HCT116 (cell line): Measurements from ENCODE around the gene SUCLG2.

Experiments used
- EZH2 ChIP-seq: fragments of 200-600 bp; sonication (generic); IDR thresholded peaks from 2 replicates; pipeline ENCODE4 v1.6.1; 2017; ENCODE audit warnings: antibody characterized with exemption, mixed run types
- EZH2phosphoT487 ChIP-seq: fragments of 200-600 bp; IDR thresholded peaks from 2 replicates; pipeline ENCODE4 v1.6.1; 2018; ENCODE audit warnings: antibody characterized with exemption, borderline replicate concordance
- JUND ChIP-seq: IDR thresholded peaks from 2 replicates; pipeline ENCODE4 v1.6.1; 2012
- POLR2A ChIP-seq: IDR thresholded peaks from 2 replicates; pipeline ENCODE4 v1.7.0; 2011; ENCODE audit warnings: borderline replicate concordance; ENCODE audit not compliant: insufficient read depth, insufficient read length; ENCODE audit errors: extremely low read depth
- POLR2AphosphoS5 ChIP-seq: IDR thresholded peaks from 2 replicates; pipeline ENCODE4 v1.6.1; 2011; ENCODE audit warnings: mild to moderate bottlenecking, low read depth, low read length, moderate library complexity
- RAD21 ChIP-seq: IDR thresholded peaks from 2 replicates; pipeline ENCODE4 v1.6.1; 2012; ENCODE audit warnings: low read depth, mild to moderate bottlenecking
- YY1 ChIP-seq: IDR thresholded peaks from 2 replicates; pipeline ENCODE4 v1.6.1; 2011; ENCODE audit warnings: low read length, low read depth, moderate library complexity, mild to moderate bottlenecking; ENCODE audit not compliant: insufficient replicate concordance; ENCODE audit errors: extremely low read depth
- TF ChIP-seq, protein P1 (sequence below): IDR thresholded peaks from 2 replicates; pipeline ENCODE4 v1.6.1; 2012
- TF ChIP-seq, protein P2 (sequence below), 3 experiments: fragments of 200-600 bp in 1 of 3; sonication (generic) in 1 of 3; IDR thresholded peaks in 2 of 3; conservative IDR thresholded peaks in 1 of 3; 2 replicates each; pipeline ENCODE4 v1.5.1; 2012 to 2017; ENCODE audit warnings: low read depth in 2 of 3, low read length in 2 of 3, antibody characterized with exemption in 1 of 3, borderline replicate concordance in 1 of 3, control low read depth in 1 of 3, mild to moderate bottlenecking in 1 of 3, mixed read lengths in 1 of 3, mixed run types in 1 of 3, moderate library complexity in 1 of 3; ENCODE audit not compliant: insufficient read depth in 1 of 3

DNA sequence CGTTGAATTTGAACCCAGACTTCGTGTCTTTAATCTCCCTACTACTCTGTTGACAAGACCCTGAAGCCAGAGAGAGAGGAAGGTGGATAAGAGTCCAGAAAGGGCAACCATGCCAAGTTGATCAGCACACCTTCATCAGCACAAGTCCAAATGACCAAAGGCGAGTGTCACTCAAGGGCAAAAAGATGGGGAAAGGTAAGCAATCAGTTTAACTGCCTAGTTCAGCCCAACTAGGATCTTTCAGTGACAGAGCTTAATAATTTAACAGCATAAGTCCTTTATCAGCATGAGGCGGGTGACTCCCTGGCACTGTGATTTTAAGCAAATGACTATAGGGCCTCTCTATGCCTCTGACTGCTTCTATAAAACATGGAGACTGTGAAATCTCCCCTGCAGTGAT, 6.2 kb downstream of the SUCLG2 start:
- TF ChIP-seq, protein P1, sequence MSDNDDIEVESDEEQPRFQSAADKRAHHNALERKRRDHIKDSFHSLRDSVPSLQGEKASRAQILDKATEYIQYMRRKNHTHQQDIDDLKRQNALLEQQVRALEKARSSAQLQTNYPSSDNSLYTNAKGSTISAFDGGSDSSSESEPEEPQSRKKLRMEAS = no peak
- TF ChIP-seq POLR2A = no peak
- TF ChIP-seq EZH2phosphoT487 = no peak
- TF ChIP-seq, protein P2, sequence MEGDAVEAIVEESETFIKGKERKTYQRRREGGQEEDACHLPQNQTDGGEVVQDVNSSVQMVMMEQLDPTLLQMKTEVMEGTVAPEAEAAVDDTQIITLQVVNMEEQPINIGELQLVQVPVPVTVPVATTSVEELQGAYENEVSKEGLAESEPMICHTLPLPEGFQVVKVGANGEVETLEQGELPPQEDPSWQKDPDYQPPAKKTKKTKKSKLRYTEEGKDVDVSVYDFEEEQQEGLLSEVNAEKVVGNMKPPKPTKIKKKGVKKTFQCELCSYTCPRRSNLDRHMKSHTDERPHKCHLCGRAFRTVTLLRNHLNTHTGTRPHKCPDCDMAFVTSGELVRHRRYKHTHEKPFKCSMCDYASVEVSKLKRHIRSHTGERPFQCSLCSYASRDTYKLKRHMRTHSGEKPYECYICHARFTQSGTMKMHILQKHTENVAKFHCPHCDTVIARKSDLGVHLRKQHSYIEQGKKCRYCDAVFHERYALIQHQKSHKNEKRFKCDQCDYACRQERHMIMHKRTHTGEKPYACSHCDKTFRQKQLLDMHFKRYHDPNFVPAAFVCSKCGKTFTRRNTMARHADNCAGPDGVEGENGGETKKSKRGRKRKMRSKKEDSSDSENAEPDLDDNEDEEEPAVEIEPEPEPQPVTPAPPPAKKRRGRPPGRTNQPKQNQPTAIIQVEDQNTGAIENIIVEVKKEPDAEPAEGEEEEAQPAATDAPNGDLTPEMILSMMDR (IDR thresholded peaks at IDR 0.05 in 2 of 3, conservative IDR thresholded peaks at IDR 0.05 in 1 of 3; ENCODE audit: borderline replicate concordance in 1 of 3, insufficient read depth in 1 of 3, low read depth in 2 of 3, low read length in 2 of 3) = no peak
- no peak for TF ChIP-seq POLR2AphosphoS5
- no peak for TF ChIP-seq RAD21
- no peak for TF ChIP-seq EZH2
- no peak for TF ChIP-seq JUND
- TF ChIP-seq YY1 = no peak
